HepG2 (cell line): ENCODE results near the gene CACNA1C. TPM values are rescaled to one million over a fixed set of nuclear protein-coding genes. Genes with fewer than 3 reads are reported as not detected.

Experiments
- ATAC-seq: fragments of 200-7000 bp; cut with Tn5 transposase; 3 replicates; pipeline ENCODE4 v1.9.1; 2020; ENCODE audit warnings: mild to moderate bottlenecking, moderate library complexity
- BruUV-seq: library from RNA; stranded (reverse); fragments of 400-500 nt; replicated peaks from 2 replicates; lab custom pipeline; 2021; lab: Mats Ljungman, UMichigan
- CTCF ChIA-PET: fragments of 300-600 bp; formaldehyde crosslinking; extraction: SDS; loops from one replicate; lab custom pipeline; 2021; ENCODE audit warnings: low total read pairs, inconsistent platforms, low intra/inter-chr PET ratio; lab: Yijun Ruan, JAX
- POLR2A ChIA-PET: fragments of 350-600 bp; sonication (Branson Sonifier 250); formaldehyde crosslinking; loops from one replicate; lab custom pipeline; 2020; ENCODE audit warnings: antibody characterized with exemption, inconsistent platforms; lab: Yijun Ruan, JAX
- DNase-seq: peaks from one replicate; pipeline ENCODE4 v3.0.0-alpha.2; 2015; ENCODE audit warnings: low spot score
- FAIRE-seq: peaks from 3 replicates; lab custom pipeline; 2011; peaks lifted over from hg19 to GRCh38; lab: Jason Lieb, UNC
- H2AFZ ChIP-seq: one replicate; pipeline ENCODE4 v1.6.1; 2011; ENCODE audit warnings: low read length, inconsistent platforms
- H3K27ac ChIP-seq: fragments of 300-600 bp; 3 replicates; pipeline ENCODE4 v1.8.0; 2011; ENCODE audit warnings: mixed run types, mild to moderate bottlenecking, mixed read lengths, low read length, inconsistent platforms; ENCODE audit not compliant: insufficient read depth; ENCODE audit errors: extremely low read length
- H3K27me3 ChIP-seq, 2 experiments: fragments of 200-600 bp in 1 of 2; 2 replicates in 1 of 2; 3 replicates in 1 of 2; pipeline versions ENCODE4 v1.6.0 to v1.8.0; 2011; ENCODE audit warnings: low read length in 2 of 2, mild to moderate bottlenecking in 2 of 2, moderate library complexity in 2 of 2, inconsistent platforms in 1 of 2; ENCODE audit not compliant: insufficient read depth in 2 of 2, control insufficient read depth in 1 of 2
- H3K36me3 ChIP-seq, 2 experiments: fragments of 200-600 bp in 1 of 2; replicated peaks in 1 of 2; 2 replicates in 1 of 2; 3 replicates in 1 of 2; pipeline versions ENCODE4 v1.5.1 to v1.8.0; 2011; ENCODE audit warnings: low read length in 2 of 2, inconsistent platforms in 1 of 2; ENCODE audit not compliant: insufficient read depth in 2 of 2, control insufficient read depth in 1 of 2
- H3K4me1 ChIP-seq: 2 replicates; pipeline ENCODE4 v1.5.1; 2012; ENCODE audit warnings: low read length, inconsistent platforms; ENCODE audit not compliant: insufficient read depth
- H3K4me2 ChIP-seq: 2 replicates; pipeline ENCODE4 v1.6.0; 2011; ENCODE audit warnings: low read depth, low read length, inconsistent platforms
- H3K4me3 ChIP-seq, 3 experiments: fragments of 200-600 bp in 1 of 3; sonication (generic), shearing (Covaris generic) in 1 of 3; replicated peaks in 1 of 3; 2 replicates each; pipeline ENCODE4 v1.5.1; 2011 to 2016; ENCODE audit warnings: low read length in 3 of 3, inconsistent platforms in 2 of 3, low read depth in 2 of 3, mild to moderate bottlenecking in 2 of 3, control low read depth in 1 of 3, mixed read lengths in 1 of 3; ENCODE audit not compliant: insufficient read depth in 1 of 3
- H3K79me2 ChIP-seq: one replicate; pipeline ENCODE4 v1.6.1; 2011; ENCODE audit warnings: low read length, inconsistent platforms; ENCODE audit not compliant: insufficient read depth
- H3K9ac ChIP-seq: 2 replicates; pipeline ENCODE4 v1.6.0; 2011; ENCODE audit warnings: mild to moderate bottlenecking, low read depth, low read length, inconsistent platforms; ENCODE audit not compliant: insufficient read depth
- H3K9me3 ChIP-seq: 2 replicates; pipeline ENCODE4 v1.5.1; 2012; ENCODE audit warnings: mild to moderate bottlenecking, low read length
- H4K20me1 ChIP-seq: 2 replicates; pipeline ENCODE4 v1.6.0; 2011; ENCODE audit warnings: inconsistent platforms, mild to moderate bottlenecking, low read length, moderate library complexity; ENCODE audit not compliant: insufficient read depth
- CBFB ChIP-seq: sonication (generic); formaldehyde crosslinking; IDR thresholded peaks from 2 replicates; pipeline ENCODE4 v1.4.0; 2020; ENCODE audit warnings: missing genetic modification reagents
- RBM39 ChIP-seq: fragments of 200-400 bp; formaldehyde crosslinking; IDR thresholded peaks from one replicate; pipeline ENCODE4 v1.6.1; 2018; ENCODE audit warnings: antibody characterized with exemption, mild to moderate bottlenecking, low read depth, low read length; ENCODE audit not compliant: poor library complexity, severe bottlenecking
- SKIL ChIP-seq: sonication (generic); formaldehyde crosslinking; IDR thresholded peaks from 2 replicates; pipeline ENCODE4 v1.8.0; 2022; ENCODE audit warnings: missing genetic modification reagents, mild to moderate bottlenecking, moderate library complexity, borderline replicate concordance
- SYNCRIP ChIP-seq: fragments of 200-400 bp; formaldehyde crosslinking; IDR thresholded peaks from 2 replicates; pipeline ENCODE4 v1.6.1; 2018; ENCODE audit warnings: mild to moderate bottlenecking, low read depth, low read length; ENCODE audit not compliant: insufficient read depth
- ZNF546 ChIP-seq: sonication (generic); formaldehyde crosslinking; conservative IDR thresholded peaks from 2 replicates; pipeline ENCODE4 v1.8.1; 2023; ENCODE audit warnings: mild to moderate bottlenecking, missing genetic modification reagents
- ZNF782 ChIP-seq: sonication (generic); formaldehyde crosslinking; IDR thresholded peaks from 2 replicates; pipeline ENCODE4 v1.4.0; 2020; ENCODE audit warnings: missing genetic modification reagents, mild to moderate bottlenecking, borderline replicate concordance
- ZSCAN22 ChIP-seq: sonication (generic); formaldehyde crosslinking; IDR thresholded peaks from 2 replicates; pipeline ENCODE4 v1.4.0; 2020; ENCODE audit warnings: mild to moderate bottlenecking, missing genetic modification reagents
- WGBS: methylation state at CpG from one replicate; pipeline ENCODE4 v1.1.6; 2017; ENCODE audit warnings: low lambda C conversion rate; 5-methylcytosine and 5-hydroxymethylcytosine counted together
- in situ Hi-C: cut with HindIII; loops from 2 replicates; pipeline ENCODE4 v1.10.0; 2017; ENCODE audit warnings: low pct_unique_long_range_greater_than_20kb; ENCODE audit not compliant: extremely low pct_ligation_motif_present
- intact Hi-C: fragments of 100-400 bp; cut with micrococcal nuclease; formaldehyde crosslinking; loops from one replicate; pipeline ENCODE4 v1.10.0; 2022; ENCODE audit not compliant: unreplicated experiment
- polyA plus RNA-seq, 8 experiments: library from polyadenylated mRNA; depleted of rRNA in 3 of 8; stranded (reverse) in 7 of 8; unstranded in 1 of 8; fragments of >200 nt; fragmentation: Illumina TruSeq in 4 of 8; extraction: Trizol in 4 of 8; gene quantifications; 2 replicates each; pipeline versions ENCODE4 v1.2.1 to v1.2.3, GENCODE V29; 2011 to 2016; ENCODE audit warnings: low read depth in 4 of 8, missing spikeins in 1 of 8, mixed read lengths in 1 of 8; ENCODE audit not compliant: insufficient read depth in 1 of 8
- total RNA-seq, 5 experiments: library from RNA; depleted of rRNA; stranded (reverse); fragments of >200 nt; fragmentation: Illumina TruSeq; extraction: Trizol; gene quantifications; 2 replicates each; pipeline ENCODE4 v1.2.3, GENCODE V29; 2016; ENCODE audit warnings: low read depth in 1 of 5

Gene CACNA1C
- total and polyA plus RNA-seq, 2 of the 13 experiments (the other 11 are each of a cell fraction or from before 2014, with no cell fraction given) = not detected

DNA sequence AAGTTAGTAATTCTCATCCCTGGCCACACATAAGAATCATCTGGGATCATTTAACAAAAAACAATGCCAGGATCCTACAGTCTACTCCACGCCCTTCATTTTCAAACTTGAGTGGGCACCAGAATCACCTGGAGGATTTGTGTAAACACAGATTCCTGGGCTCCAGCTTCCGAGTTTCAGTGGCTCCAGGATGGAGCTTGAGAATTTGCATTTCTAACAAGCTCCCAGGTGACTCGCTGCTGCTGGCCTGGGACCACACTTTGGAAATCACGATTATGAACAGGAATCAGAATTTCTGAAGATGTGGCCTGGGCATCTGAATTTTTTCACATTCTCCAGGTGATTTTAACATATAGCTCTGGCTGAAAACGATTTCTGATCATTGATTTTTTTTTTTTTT is 234.8 kb downstream of the CACNA1C start (continued):
- no peak for TF ChIP-seq ZNF546
- no peak for TF ChIP-seq ZSCAN22 (CRISPR knock-in tag)
- no peak for TF ChIP-seq RBM39
- TF ChIP-seq SKIL = no peak
- no peak for TF ChIP-seq CBFB (CRISPR knock-in tag)

DNA sequence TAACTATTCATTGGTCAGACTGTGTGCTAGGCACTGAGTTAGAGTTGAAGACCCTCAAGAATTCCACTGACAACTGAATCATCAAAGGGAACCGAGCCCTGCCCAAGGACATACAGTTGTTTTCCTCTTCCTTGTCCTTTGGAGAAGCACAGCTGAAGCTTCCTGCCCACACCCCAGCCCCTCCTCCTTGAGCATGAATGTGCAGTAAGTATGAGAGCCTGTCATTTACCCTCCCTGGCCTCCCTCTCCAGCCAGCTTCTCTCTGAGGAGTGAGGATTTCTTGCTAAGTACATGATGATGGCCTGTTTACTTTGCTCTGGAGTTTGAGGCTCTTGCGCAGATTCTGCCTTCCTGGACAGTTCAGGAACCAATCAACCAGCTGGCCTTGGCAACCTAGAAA is 235.2 kb downstream of the CACNA1C start:
- H3K9me3 ChIP-seq = no peaks in the 10 kb centered on the region
- BruUV-seq = no TSS peak
- FAIRE-seq (no peak), DNase-seq (no peak), ATAC-seq (no peak)
- in situ Hi-C loops = no loop called here
- H2AFZ ChIP-seq = no peak overlapping the region
- TF ChIP-seq SYNCRIP (no peak), ZNF782 (CRISPR knock-in tag) (no peak)
- WGBS = 33% methylated on average over 2 of the region's 2 CpGs
- H3K4me1 ChIP-seq = no peaks in the 10 kb centered on the region
- no peaks in the 10 kb centered on the region for H4K20me1 ChIP-seq
- H3K4me3 ChIP-seq = no peak overlapping the region
- POLR2A ChIA-PET = no interaction called here
- no peaks in the 10 kb centered on the region for H3K79me2 ChIP-seq
- no peak overlapping the region for H3K27ac ChIP-seq
- peaks cover 7 to 60% of the 10 kb centered on the region in 2 experiments for H3K27me3 ChIP-seq
- CTCF ChIA-PET = no interaction called here
- no peak overlapping the region for H3K4me2 ChIP-seq
- intact Hi-C loops = no loop called here
- no peaks in the 10 kb centered on the region for H3K36me3 ChIP-seq
- H3K9ac ChIP-seq = no peak overlapping the region
